ENCODE measurements around the gene VIPR2. TPM values are rescaled to one million over a fixed set of nuclear protein-coding genes. Genes with fewer than 3 reads are reported as not detected.

Gene VIPR2
- total RNA-seq, 6 experiments from 2014 or later, result 0.15 to 0.51 (median 0.26) TPM; not detected in 2

GRCh38 chr7:159096736-159097581 lies 47.7 kb downstream of the VIPR2 start:
- Histone ChIP-seq H3K9me3 (no peaks in the 10 kb centered on the region), H3K27me3 (no peaks in the 10 kb centered on the region), H3K4me3 (no peak overlapping the region), H3K36me3 (no peaks in the 10 kb centered on the region), H3K27ac (no peak overlapping the region), H3K4me1 (no peaks in the 10 kb centered on the region)
- 47% methylated on average over 7 of the region's 27 CpGs for WGBS (ENCODE audit: insufficient coverage, low coverage, low lambda C conversion rate, missing lambda C conversion rate)
- intact Hi-C loops (cut with DNase I), result no loop called here
- peak in 2 of 3 donors; percentile 10 to 33 for DNase-seq
- TF ChIP-seq POLR2A (IDR thresholded peaks at IDR 0.05), result no peak
- TF ChIP-seq CTCF (IDR thresholded peaks at IDR 0.05), result no peak
- no peak for ATAC-seq

GRCh38 chr7:159095979-159096411 lies 48.7 kb downstream of the VIPR2 start:
- intact Hi-C loops (cut with DNase I), result no loop called here
- H3K27me3 ChIP-seq, result no peaks in the 10 kb centered on the region
- ATAC-seq, result no peak
- no peaks in the 10 kb centered on the region for H3K4me1 ChIP-seq
- H3K36me3 ChIP-seq, result no peaks in the 10 kb centered on the region
- 100% methylated on average over 1 of the region's 14 CpGs for WGBS (ENCODE audit: insufficient coverage, low coverage, low lambda C conversion rate, missing lambda C conversion rate)
- no peak overlapping the region for H3K4me3 ChIP-seq
- H3K27ac ChIP-seq, result no peak overlapping the region
- DNase-seq, result peak in 1 of 3 donors; percentile 22
- no peaks in the 10 kb centered on the region for H3K9me3 ChIP-seq
- no peak for TF ChIP-seq POLR2A (IDR thresholded peaks at IDR 0.05)
- TF ChIP-seq CTCF (IDR thresholded peaks at IDR 0.05), result no peak

GRCh38 chr7:159094919-159095915 lies 49.5 kb downstream of the VIPR2 start:
- Histone ChIP-seq H3K27me3 (no peaks in the 10 kb centered on the region), H3K4me1 (no peaks in the 10 kb centered on the region), H3K36me3 (no peaks in the 10 kb centered on the region), H3K9me3 (no peaks in the 10 kb centered on the region), H3K4me3 (no peak overlapping the region), H3K27ac (no peak overlapping the region)
- no peak for TF ChIP-seq POLR2A (IDR thresholded peaks at IDR 0.05)
- TF ChIP-seq CTCF (IDR thresholded peaks at IDR 0.05), result no peak
- no peak for ATAC-seq
- DNase-seq, result no peak
- intact Hi-C loops (cut with DNase I), result no loop called here
- 58% methylated on average over 15 of the region's 17 CpGs for WGBS (ENCODE audit: insufficient coverage, low coverage, low lambda C conversion rate, missing lambda C conversion rate)

GRCh38 chr7:159094023-159094740 lies 50.5 kb downstream of the VIPR2 start:
- intact Hi-C loops (cut with DNase I), result no loop called here
- no peak overlapping the region for H3K4me3 ChIP-seq
- H3K9me3 ChIP-seq, result no peaks in the 10 kb centered on the region
- no peaks in the 10 kb centered on the region for H3K36me3 ChIP-seq
- TF ChIP-seq POLR2A (IDR thresholded peaks at IDR 0.05), result no peak
- no peak for TF ChIP-seq CTCF (IDR thresholded peaks at IDR 0.05)
- H3K27ac ChIP-seq, result no peak overlapping the region
- H3K4me1 ChIP-seq, result no peaks in the 10 kb centered on the region
- no peaks in the 10 kb centered on the region for H3K27me3 ChIP-seq
- ATAC-seq, result no peak
- no peak for DNase-seq
- 69% methylated on average over 4 of the region's 16 CpGs for WGBS (ENCODE audit: insufficient coverage, low coverage, low lambda C conversion rate, missing lambda C conversion rate)
